Mucosa of descending colon (tissue), 3 donors: ENCODE data around the gene TRABD2A. TPM values are rescaled to one million over a fixed set of nuclear protein-coding genes. Genes with fewer than 3 reads are reported as not detected.

Experiments
- ATAC-seq: fragments of 200-7000 bp; cut with Tn5 transposase; one replicate; pipeline ENCODE4 v1.9.1; 2020; ENCODE audit warnings: mild to moderate bottlenecking, moderate library complexity
- DNase-seq, 3 donors: peaks; one replicate each; pipeline ENCODE4 v3.0.0-alpha.2; 2020
- H3K36me3 ChIP-seq: fragments of 200-600 bp; one replicate; pipeline ENCODE4 v1.8.0; 2021; ENCODE audit warnings: low read depth, mild to moderate bottlenecking
- H3K4me1 ChIP-seq: fragments of 200-600 bp; one replicate; pipeline ENCODE4 v1.8.0; 2021; ENCODE audit warnings: low read depth, mild to moderate bottlenecking
- H3K4me3 ChIP-seq: fragments of 200-600 bp; one replicate; pipeline ENCODE4 v1.8.0; 2021; ENCODE audit warnings: mild to moderate bottlenecking
- H3K9me3 ChIP-seq: fragments of 200-600 bp; one replicate; pipeline ENCODE4 v1.8.0; 2021; ENCODE audit warnings: mild to moderate bottlenecking
- intact Hi-C, 2 donors: fragments of 100-400 bp; cut with DNase I in 1 of 2; cut with micrococcal nuclease in 1 of 2; formaldehyde crosslinking; loops; one replicate each; pipeline versions ENCODE4 v1.11.0 to v1.11.1; 2022; cut with DNase I, micrococcal nuclease
- total RNA-seq, 3 donors: library from RNA; stranded (reverse); fragmentation: NEBNext Ultra II Directional in 2 of 3; extraction: Animal tissue kit (Norgen Biotek cat#: 25700) in 2 of 3; gene quantifications; one replicate each; pipeline versions ENCODE4 v1.2.1 to v1.2.4, GENCODE V29; 2021 to 2023
- TF ChIP-seq, protein P1 (sequence below): fragments of 200-600 bp; IDR thresholded peaks from one replicate; pipeline ENCODE4 v1.8.0; 2022; ENCODE audit warnings: antibody characterized with exemption, mild to moderate bottlenecking
- donor health status: DM: no; HTN: no; CAD: no; lungs with moderate emphysema.
- donor health status: DM: no; HTN: no; CAD: no.
- donor health status: DM: no; HTN: yes; CAD: no.

Gene TRABD2A
- total RNA-seq, 3 donors from 2014 or later, result 40.2 to 132 (median 63.2) TPM

DNA sequence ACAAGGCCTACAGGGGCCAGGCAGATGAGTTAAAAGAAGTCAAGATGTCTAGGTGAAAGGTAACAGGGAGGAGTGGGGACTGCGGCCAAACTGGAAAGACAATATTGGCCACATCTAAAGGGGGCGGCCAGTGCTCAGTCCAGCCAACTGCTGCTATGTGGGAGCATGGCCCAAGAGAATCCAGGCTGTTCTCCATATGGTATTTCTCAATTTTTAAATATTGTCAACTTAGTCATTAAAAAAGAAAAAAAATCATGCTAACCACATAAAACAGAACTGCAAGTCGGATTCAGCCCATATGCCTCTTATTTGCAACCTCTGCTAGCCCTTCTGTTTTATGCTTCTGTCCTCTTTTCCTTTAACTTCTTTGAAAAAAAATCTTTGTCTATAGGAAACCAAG, 14.8 kb downstream of the TRABD2A start:
- Histone ChIP-seq H3K9me3 (no peaks in the 10 kb centered on the region), H3K36me3 (no peaks in the 10 kb centered on the region), H3K4me1 (no peaks in the 10 kb centered on the region), H3K4me3 (no peak overlapping the region)
- ATAC-seq (no peak), DNase-seq (no peak)
- intact Hi-C loops, result no loop called here
- TF ChIP-seq, protein P1, sequence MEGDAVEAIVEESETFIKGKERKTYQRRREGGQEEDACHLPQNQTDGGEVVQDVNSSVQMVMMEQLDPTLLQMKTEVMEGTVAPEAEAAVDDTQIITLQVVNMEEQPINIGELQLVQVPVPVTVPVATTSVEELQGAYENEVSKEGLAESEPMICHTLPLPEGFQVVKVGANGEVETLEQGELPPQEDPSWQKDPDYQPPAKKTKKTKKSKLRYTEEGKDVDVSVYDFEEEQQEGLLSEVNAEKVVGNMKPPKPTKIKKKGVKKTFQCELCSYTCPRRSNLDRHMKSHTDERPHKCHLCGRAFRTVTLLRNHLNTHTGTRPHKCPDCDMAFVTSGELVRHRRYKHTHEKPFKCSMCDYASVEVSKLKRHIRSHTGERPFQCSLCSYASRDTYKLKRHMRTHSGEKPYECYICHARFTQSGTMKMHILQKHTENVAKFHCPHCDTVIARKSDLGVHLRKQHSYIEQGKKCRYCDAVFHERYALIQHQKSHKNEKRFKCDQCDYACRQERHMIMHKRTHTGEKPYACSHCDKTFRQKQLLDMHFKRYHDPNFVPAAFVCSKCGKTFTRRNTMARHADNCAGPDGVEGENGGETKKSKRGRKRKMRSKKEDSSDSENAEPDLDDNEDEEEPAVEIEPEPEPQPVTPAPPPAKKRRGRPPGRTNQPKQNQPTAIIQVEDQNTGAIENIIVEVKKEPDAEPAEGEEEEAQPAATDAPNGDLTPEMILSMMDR, result no peak

GRCh38 chr2:84865181-84865783, 15.6 kb downstream of the TRABD2A start:
- H3K4me3 ChIP-seq, result no peak overlapping the region
- TF ChIP-seq, protein P1, result no peak
- intact Hi-C loops, result no loop called here
- H3K4me1 ChIP-seq, result no peaks in the 10 kb centered on the region
- no peaks in the 10 kb centered on the region for H3K36me3 ChIP-seq
- ATAC-seq, result peak; percentile 73
- no peaks in the 10 kb centered on the region for H3K9me3 ChIP-seq
- no peak for DNase-seq

DNA sequence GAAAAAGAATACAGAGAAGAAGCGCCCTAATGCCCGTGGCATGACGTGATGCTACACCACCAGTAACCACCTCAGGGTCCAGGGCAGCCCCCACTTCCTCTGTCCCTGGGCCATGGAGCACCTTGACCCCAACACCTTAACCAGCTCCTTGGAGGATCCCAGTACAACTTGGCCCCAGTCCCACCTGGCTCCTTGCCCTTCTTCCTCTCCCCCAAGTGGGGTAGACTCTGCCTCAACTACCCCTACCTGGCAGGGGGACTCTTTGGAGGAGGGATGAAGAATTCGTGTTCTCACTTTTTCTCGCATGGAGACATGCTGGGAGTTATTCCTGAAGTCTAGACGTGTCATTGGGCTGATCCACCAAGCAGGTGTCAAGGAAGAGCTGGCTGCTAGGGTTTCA, 18.9 kb downstream of the TRABD2A start:
- Histone ChIP-seq H3K36me3 (no peaks in the 10 kb centered on the region), H3K9me3 (no peaks in the 10 kb centered on the region), H3K4me1 (peaks cover 16% of the 10 kb centered on the region), H3K4me3 (no peak overlapping the region)
- ATAC-seq (no peak), DNase-seq (no peak)
- TF ChIP-seq, protein P1, result no peak
- intact Hi-C loops, result no loop called here

- Histone ChIP-seq H3K4me1 (peaks cover 20% of the 10 kb centered on the region), H3K36me3 (no peaks in the 10 kb centered on the region), H3K4me3 (no peak overlapping the region), H3K9me3 (no peaks in the 10 kb centered on the region)
- DNase-seq (no peak), ATAC-seq (no peak)
- intact Hi-C loops, result no loop called here
- TF ChIP-seq, protein P1, result no peak
These were observed 19.3 kb downstream of the TRABD2A start for GRCh38 chr2:84861539-84861938.

- no peaks in the 10 kb centered on the region for H3K9me3 ChIP-seq
- ATAC-seq, result peak; percentile 39
- no peaks in the 10 kb centered on the region for H3K36me3 ChIP-seq
- no peak overlapping the region for H3K4me3 ChIP-seq
- no peak for DNase-seq
- peaks cover 21% of the 10 kb centered on the region for H3K4me1 ChIP-seq
- TF ChIP-seq, protein P1, result no peak
- intact Hi-C loops, result no loop called here
These were observed 21.9 kb downstream of the TRABD2A start for GRCh38 chr2:84858937-84859336.

GRCh38 chr2:84858123-84858522, 22.8 kb downstream of the TRABD2A start:
- intact Hi-C loops, result no loop called here
- H3K9me3 ChIP-seq, result no peaks in the 10 kb centered on the region
- peaks cover 21% of the 10 kb centered on the region for H3K4me1 ChIP-seq
- ATAC-seq, result no peak
- TF ChIP-seq, protein P1, result no peak
- H3K4me3 ChIP-seq, result no peak overlapping the region
- DNase-seq, result no peak
- no peaks in the 10 kb centered on the region for H3K36me3 ChIP-seq
